Omental fat pad (tissue), 4 donors: Measurements from ENCODE around the gene NPS. TPM values are rescaled to one million over a fixed set of nuclear protein-coding genes. Genes with fewer than 3 reads are reported as not detected.

ENCODE experiments used
- ATAC-seq: fragments of 150-250 bp; one replicate; pipeline ENCODE4 v1.9.1; 2016; ENCODE audit warnings: mild to moderate bottlenecking, moderate library complexity; ENCODE audit not compliant: low FRiP score
- DNase-seq: peaks from one replicate; pipeline ENCODE4 v3.0.0-alpha.2; 2019; ENCODE audit warnings: low spot score
- total RNA-seq, 4 donors: library from RNA; depleted of rRNA; stranded (reverse); fragments of >200 nt; gene quantifications; one replicate each; pipeline ENCODE4 v1.1.0, GENCODE V29; 2016
- TF ChIP-seq, protein P1 (sequence below), 3 donors: fragments of 450-650 bp; IDR thresholded peaks; one replicate each; pipeline ENCODE4 v1.5.1; 2016 to 2017; ENCODE audit warnings: antibody characterized with exemption in 3 of 3, mild to moderate bottlenecking in 3 of 3, moderate library complexity in 2 of 3

Gene NPS
- total RNA-seq, 4 donors from 2014 or later: not detected

DNA sequence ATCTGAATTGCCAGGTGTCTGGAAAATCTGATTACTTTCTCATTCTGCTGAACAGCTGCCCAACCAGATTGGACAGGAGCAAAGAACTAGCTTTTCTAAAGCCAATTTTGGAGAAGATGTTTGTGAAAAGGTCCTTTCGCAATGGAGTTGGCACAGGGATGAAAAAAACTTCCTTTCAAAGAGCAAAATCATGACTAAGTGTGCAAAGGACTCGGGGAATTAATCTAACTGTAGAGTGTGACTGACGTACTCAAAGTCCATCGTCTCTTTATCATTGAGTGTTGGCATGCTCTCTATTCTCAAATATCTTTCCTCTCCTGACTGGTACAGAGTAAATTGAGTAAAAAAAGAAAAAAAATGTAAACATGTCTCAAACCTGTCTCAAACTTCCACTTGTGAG is 3.3 kb downstream of the NPS start:
- TF ChIP-seq, protein P1, sequence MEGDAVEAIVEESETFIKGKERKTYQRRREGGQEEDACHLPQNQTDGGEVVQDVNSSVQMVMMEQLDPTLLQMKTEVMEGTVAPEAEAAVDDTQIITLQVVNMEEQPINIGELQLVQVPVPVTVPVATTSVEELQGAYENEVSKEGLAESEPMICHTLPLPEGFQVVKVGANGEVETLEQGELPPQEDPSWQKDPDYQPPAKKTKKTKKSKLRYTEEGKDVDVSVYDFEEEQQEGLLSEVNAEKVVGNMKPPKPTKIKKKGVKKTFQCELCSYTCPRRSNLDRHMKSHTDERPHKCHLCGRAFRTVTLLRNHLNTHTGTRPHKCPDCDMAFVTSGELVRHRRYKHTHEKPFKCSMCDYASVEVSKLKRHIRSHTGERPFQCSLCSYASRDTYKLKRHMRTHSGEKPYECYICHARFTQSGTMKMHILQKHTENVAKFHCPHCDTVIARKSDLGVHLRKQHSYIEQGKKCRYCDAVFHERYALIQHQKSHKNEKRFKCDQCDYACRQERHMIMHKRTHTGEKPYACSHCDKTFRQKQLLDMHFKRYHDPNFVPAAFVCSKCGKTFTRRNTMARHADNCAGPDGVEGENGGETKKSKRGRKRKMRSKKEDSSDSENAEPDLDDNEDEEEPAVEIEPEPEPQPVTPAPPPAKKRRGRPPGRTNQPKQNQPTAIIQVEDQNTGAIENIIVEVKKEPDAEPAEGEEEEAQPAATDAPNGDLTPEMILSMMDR (IDR thresholded peaks at IDR 0.05): no peak
- peak; percentile 69 for ATAC-seq

DNA sequence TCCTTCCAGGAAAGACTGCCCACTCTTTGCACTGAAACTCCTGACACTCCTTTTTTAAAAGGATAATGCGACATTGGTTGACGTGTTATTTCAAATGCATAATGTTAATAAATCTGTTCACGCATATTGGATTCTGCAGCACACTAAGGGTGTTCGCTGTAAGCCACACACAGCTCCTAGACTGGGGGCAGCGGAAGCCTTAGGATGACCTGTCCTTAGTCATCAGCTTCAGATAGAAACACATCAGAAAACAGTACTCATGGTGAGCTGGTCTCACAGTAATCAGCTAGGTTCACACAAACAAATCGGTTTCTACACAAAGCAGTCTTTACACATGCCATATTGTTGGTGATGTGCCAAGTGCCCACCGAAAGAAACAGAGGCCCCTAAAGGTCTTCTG is 4.3 kb downstream of the NPS start:
- no peak for DNase-seq
- TF ChIP-seq, protein P1 (IDR thresholded peaks at IDR 0.05): no peak
- no peak for ATAC-seq

More for the DNA sequence above, 3.3 kb downstream of the NPS start:
- DNase-seq: no peak

DNA sequence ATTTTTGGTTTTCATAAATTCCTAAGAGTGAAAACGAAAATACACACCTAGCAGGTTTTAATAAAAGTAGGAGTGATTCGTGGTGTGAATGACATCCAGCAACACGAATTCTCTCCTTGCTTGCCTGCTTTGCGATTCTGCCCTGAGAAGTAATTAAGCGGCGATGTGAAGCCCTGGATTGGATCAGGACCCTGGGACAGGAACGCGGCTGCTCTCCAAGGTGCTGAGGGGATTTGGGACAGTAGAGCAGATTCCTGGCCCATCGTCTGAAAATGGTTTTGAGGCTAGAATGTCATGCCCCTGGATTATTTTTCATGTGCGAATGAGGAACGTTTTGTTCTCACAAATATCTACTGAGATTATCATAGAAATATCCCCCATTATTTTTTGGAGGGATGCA is 7.8 kb downstream of the NPS start:
- TF ChIP-seq, protein P1 (IDR thresholded peaks at IDR 0.05): no peak
- ATAC-seq (no peak), DNase-seq (no peak)

DNA sequence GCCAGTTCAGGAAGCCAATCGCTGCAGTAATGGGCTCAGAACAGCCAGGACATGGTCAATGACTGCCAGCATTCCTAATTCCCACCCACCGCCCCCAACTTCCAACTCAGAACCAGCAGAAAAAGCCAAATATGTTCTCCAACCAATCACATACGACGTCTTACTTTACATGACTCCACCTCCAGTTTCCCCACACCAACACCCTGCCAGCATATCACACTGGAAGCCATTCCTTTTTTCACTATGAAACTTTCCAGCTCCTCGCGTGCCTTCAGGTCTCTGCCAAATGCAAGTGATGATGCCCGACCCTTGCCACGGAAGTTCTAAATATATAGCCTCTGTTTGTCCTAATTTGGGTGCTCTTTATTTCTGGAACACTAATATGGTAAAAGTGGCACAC is 12.5 kb downstream of the NPS start:
- TF ChIP-seq, protein P1 (IDR thresholded peaks at IDR 0.05): no peak
- no peak for DNase-seq
- ATAC-seq: no peak

DNA sequence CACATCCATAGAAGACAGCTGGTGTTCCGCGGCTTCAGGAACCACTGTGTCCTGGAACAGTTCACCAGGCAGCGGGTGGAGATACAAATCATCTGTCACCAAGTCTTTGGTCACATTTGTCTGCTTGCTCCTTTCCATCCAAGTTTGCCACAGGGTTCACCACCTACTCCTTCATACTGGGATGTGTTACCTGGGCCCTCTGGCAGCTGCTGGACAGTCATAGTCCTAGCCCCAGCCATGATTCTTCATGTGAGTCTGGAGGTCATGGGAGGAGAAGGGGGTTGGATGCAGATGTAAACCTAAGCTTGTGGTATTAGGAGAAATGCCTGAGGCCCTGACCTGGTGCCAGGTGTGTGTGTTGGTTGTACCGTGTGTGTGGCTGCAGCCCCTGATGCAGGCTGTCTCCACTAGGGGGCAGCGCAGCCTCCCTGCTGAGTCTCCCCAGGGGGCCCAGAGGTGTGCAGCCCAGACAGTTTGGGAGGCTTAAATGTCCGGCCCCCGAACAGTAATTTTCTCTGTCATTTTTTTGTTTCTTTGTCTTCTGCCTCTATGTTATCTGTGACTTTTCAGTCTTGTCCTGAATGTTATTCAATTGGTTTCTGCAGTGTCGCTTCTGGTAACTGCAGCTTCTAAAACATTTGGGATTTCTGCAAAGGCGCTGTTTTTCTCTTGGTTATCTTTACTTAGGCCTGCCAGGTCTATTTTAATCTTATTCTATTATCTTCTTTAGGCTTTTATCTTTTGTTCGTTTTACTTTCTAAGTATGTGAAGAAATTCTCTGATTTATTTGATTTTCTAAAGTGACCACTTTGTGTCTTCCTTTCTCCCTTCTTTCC is 14.8 kb downstream of the NPS start:
- ATAC-seq (no peak), DNase-seq (no peak)
- TF ChIP-seq, protein P1 (IDR thresholded peaks at IDR 0.05): no peak

DNA sequence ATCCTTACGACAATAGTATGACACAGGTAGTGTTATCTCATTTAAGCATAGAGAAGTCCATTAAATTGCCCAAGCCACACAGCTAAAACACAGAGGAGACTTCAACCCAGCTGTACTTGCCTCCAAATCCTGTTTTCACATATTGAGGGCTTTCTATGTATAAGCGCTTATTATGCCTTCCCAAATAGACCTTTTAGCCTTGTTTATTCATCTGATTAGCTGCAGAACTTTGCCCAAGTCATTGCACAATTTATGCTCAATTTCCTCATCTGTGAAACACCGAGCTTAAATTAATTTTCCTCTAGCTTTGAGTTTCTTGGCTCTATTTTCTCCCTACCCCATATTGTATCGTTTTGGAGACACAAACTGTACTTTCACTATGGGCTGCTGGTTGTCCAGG is 15.5 kb downstream of the NPS start:
- TF ChIP-seq, protein P1 (IDR thresholded peaks at IDR 0.05): no peak
- ATAC-seq (no peak), DNase-seq (no peak)

DNA sequence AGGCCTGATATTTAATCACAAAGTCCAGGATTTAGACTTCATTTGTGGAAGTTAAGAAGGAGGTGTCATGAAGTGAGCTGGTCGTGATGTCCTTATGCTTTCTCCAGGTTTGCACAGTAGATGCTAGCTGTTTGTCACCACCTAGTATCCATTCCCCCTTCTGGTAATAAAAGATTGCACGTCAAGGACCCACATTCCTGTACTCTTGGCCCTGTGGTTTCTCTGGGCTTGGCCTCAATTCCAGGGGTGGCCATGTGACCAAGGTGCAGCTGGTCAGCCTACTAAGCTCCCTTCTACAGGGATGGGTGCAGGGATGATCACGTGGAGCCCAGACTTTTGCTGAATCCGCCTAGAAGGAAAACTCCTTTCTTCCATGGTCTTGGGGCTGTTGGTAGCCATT is 16.5 kb downstream of the NPS start:
- ATAC-seq (no peak), DNase-seq (no peak)
- TF ChIP-seq, protein P1 (IDR thresholded peaks at IDR 0.05): no peak
